HUES48 (cell line): ENCODE data around the gene NEIL1.
"Not testable (repeated sequence)": the region's sequence is repeated elsewhere in the genome, so short reads cannot be mapped to it uniquely, and the experiment has no call there.

ENCODE experiments used
- H3K27ac ChIP-seq: one replicate; pipeline ENCODE4 v1.7.0; 2013; ENCODE audit warnings: low read depth, low read length, inconsistent platforms
- H3K27me3 ChIP-seq: 2 replicates; pipeline ENCODE4 v1.6.1; 2013; ENCODE audit warnings: mild to moderate bottlenecking, low read length; ENCODE audit not compliant: control insufficient read depth, insufficient read depth
- H3K36me3 ChIP-seq: 2 replicates; pipeline ENCODE4 v1.6.1; 2013; ENCODE audit warnings: low read length; ENCODE audit not compliant: control insufficient read depth, insufficient read depth
- H3K4me1 ChIP-seq: 2 replicates; pipeline ENCODE4 v1.6.1; 2013; ENCODE audit warnings: mild to moderate bottlenecking, low read length; ENCODE audit not compliant: control insufficient read depth, insufficient read depth
- H3K4me3 ChIP-seq: 2 replicates; pipeline ENCODE4 v1.5.1; 2013; ENCODE audit warnings: mild to moderate bottlenecking, low read depth, low read length
- H3K9ac ChIP-seq: 2 replicates; pipeline ENCODE4 v1.6.1; 2013; ENCODE audit warnings: mild to moderate bottlenecking, low read depth, low read length, moderate library complexity
- H3K9me3 ChIP-seq: 2 replicates; pipeline ENCODE4 v1.6.1; 2013; ENCODE audit warnings: low read length; ENCODE audit not compliant: control insufficient read depth, insufficient read depth

Gene NEIL1

DNA sequence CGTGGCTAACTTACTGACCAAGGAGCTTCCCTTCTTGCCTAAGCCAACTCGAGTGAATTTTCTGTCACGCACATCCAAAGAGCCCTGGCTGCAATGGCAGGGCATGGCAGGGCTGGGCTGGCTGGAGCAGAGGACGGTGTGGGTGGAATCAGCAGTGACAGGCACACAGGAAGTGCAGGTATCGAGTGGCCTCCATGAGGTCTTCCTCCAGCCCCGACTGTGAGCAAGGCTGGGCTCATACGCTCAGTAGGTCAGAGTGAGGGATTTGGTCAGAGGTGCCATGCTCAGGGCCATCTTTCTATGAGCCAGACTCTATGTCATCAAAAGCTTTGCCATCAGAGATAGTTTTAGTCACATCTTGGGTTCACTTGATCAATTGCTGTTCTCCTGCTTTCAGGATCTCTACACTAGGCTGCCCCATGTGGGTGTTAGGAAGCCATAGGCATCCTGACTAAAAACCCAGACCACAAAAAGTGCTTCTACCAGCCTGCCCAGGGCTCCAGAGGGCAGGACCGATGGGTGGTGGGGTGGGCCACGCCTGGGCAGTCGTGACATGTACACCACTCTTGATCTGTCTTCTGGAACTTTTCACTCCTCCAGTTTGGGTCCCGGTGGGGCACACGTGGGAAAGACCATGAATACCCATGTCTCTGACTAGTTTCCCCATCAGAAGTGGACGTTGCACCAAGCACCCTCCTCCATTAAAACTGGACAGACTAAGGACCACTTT is 33.6 kb upstream of the NEIL1 start:
- H3K4me3 ChIP-seq: no peak overlapping the region
- H3K27ac ChIP-seq: no peak overlapping the region
- H3K9me3 ChIP-seq: no peaks in the 10 kb centered on the region
- no peaks in the 10 kb centered on the region for H3K4me1 ChIP-seq
- H3K36me3 ChIP-seq: no peaks in the 10 kb centered on the region
- peaks cover 4% of the 10 kb centered on the region; the same call in 1 of the 2 replicates for H3K27me3 ChIP-seq
- H3K9ac ChIP-seq: no peak overlapping the region

- Histone ChIP-seq H3K4me3 (no peak overlapping the region), H3K36me3 (no peaks in the 10 kb centered on the region)
These were observed 32.1 kb upstream of the NEIL1 start for GRCh38 chr15:75314552-75315290.

DNA sequence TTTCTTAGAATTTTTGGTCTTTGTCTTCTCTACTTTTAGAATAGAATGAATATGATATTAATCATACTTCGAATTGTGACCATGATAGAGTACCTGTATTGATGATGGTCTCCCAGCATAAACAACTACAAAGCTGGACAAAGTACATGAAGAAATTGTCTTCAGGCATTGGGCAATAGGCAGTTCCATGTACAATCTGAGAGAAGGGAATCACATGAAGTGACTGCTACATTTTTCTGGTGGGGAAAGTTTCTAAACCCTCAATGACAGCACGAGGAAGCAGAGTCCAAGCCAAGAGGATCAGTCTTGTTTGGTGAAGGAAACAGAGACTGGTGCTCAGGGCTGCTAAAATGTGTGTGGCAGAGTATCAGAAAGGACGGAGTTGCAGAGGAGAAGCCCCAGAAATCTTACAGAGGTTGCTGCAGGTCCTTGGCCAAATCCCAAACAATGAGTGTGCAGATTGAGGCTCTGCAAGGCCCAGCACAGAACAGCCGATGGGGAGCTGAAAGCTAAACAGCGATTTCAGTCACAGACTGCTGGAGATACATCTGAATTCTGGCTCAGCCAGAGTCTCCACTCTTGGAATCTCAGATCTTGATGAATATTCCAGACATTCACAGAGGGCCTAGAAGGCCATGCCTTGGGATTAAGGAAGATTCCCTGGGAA is 27.5 kb upstream of the NEIL1 start:
- H3K9me3 ChIP-seq, H3K27ac ChIP-seq, H3K27me3 ChIP-seq, H3K9ac ChIP-seq, H3K4me3 ChIP-seq, H3K4me1 ChIP-seq, H3K36me3 ChIP-seq: not testable (repeated sequence)

More at GRCh38 chr15:75314552-75315290, 32.1 kb upstream of the NEIL1 start:
- no peaks in the 10 kb centered on the region for H3K9me3 ChIP-seq
- no peaks in the 10 kb centered on the region for H3K4me1 ChIP-seq
- no peak overlapping the region for H3K27ac ChIP-seq
- H3K27me3 ChIP-seq: no peaks in the 10 kb centered on the region
- no peak overlapping the region for H3K9ac ChIP-seq

GRCh38 chr15:75321711-75322110 is 25.1 kb upstream of the NEIL1 start:
- Histone ChIP-seq H3K36me3 (no peaks in the 10 kb centered on the region), H3K4me3 (no peak overlapping the region), H3K27me3 (no peaks in the 10 kb centered on the region), H3K9ac (no peak overlapping the region), H3K4me1 (no peaks in the 10 kb centered on the region), H3K9me3 (no peaks in the 10 kb centered on the region), H3K27ac (no peak overlapping the region)

DNA sequence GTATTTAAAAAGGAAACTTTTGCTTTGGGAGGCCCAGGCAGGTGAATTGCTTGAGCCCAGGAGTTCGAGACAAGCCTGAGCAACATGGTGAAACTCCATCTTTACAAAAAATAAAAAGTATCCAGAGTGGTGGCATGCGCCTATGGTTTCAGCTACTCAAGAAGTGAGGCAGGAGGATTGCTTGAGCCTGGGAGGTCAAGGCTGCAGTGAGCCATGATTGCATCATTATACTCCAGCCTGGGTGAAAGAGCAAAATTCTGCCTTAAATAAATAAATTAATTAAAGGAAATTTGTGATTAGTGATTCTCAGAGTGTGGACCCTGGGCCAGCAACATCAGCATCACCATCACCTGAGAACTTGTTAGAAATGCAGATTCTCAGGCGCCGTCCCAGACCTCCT is 20.9 kb upstream of the NEIL1 start:
- no peak overlapping the region for H3K4me3 ChIP-seq
- no peaks in the 10 kb centered on the region for H3K36me3 ChIP-seq

DNA sequence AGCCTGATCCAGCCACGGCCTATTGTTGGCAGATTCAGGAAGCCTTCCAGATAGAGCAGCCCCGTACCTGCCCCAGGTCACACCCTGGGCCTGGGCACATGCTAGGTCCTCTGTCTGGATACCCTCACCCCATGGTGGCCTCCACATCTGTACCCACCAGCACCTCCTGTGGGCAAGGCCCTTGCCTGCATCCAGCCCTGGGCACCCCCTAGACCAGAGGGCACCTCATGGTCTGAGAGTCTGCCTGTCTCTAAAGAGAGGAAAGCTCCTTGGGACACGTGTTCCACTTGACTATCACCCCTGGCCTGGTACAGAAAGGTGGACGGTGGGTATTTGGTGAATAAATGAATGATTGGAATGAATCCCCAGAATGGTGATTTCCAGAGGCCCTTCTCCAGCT is 19.8 kb upstream of the NEIL1 start:
- no peak overlapping the region for H3K4me3 ChIP-seq
- no peaks in the 10 kb centered on the region for H3K27me3 ChIP-seq
- H3K36me3 ChIP-seq: no peaks in the 10 kb centered on the region
- no peaks in the 10 kb centered on the region for H3K9me3 ChIP-seq
- H3K4me1 ChIP-seq: no peaks in the 10 kb centered on the region
- no peak overlapping the region for H3K9ac ChIP-seq
- H3K27ac ChIP-seq: no peak overlapping the region

More for the DNA sequence above, 20.9 kb upstream of the NEIL1 start:
- Histone ChIP-seq H3K9me3 (no peaks in the 10 kb centered on the region), H3K27ac (no peak overlapping the region), H3K9ac (no peak overlapping the region), H3K4me1 (no peaks in the 10 kb centered on the region), H3K27me3 (no peaks in the 10 kb centered on the region)

DNA sequence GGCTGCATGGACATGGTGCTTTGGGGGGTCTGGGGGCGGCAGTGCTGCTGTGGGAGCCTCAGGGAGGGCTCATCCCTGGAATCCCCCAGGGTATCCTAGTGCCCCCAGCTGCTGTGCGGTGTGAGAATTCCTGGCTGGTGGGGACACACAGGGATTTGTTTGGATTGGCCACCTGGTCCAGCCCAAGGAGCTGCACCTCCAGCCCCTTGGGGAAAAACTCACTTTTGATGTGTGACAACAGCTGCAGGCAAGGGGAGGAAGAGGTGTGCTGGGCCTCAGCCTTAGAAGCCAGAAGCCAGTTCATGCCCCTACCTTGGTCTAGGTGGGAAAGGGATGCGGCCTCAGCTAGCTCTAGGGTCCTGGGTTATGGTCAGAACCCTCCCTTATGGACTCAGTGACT is 19.3 kb upstream of the NEIL1 start:
- H3K9ac ChIP-seq: no peak overlapping the region
- H3K27me3 ChIP-seq: no peaks in the 10 kb centered on the region
- no peaks in the 10 kb centered on the region for H3K36me3 ChIP-seq
- H3K27ac ChIP-seq: no peak overlapping the region
- no peaks in the 10 kb centered on the region for H3K9me3 ChIP-seq
- H3K4me1 ChIP-seq: no peaks in the 10 kb centered on the region
- H3K4me3 ChIP-seq: no peak overlapping the region

DNA sequence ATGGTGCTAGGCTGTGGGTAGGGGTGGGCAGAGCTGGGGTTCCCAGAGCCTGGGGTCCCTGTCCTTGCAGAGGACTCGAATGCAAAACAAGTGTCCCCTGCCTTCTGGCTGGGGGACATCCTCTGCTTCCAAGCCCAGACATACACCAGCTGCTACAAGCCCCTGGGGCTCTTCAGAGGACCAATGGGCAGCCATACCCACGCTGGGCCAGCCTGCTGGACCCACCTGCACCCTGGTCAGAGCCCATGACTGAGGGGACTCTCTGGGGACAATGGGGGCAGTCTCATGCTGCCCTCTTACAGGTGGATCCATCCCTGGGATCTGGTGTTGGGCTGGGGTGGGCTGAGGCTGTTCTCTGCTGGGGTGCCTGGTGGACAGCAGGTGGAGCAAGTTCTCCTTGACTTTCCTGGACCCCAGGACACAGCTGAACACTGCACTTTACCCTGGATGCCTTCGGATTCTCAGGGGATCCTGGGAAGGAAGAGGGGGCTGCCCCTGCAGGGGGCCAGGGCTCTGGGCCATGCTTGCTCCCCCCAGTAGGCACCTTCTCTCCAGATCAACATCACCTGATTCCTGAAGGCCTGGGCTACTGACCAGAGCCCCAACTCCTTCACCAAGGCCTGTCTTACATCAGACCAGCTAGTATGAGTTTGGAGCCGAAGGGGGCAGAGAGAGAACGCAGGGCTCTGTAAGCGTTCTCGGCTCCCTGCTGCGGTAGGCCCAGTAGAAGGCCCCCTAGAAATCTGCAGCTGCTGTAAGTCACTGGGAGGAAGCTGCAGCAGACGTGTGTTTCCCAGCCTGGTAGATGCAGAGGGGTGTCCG is 18.1 kb upstream of the NEIL1 start:
- Histone ChIP-seq H3K36me3 (no peaks in the 10 kb centered on the region), H3K9me3 (no peaks in the 10 kb centered on the region), H3K4me1 (no peaks in the 10 kb centered on the region), H3K9ac (no peak overlapping the region), H3K4me3 (no peak overlapping the region), H3K27ac (no peak overlapping the region), H3K27me3 (no peaks in the 10 kb centered on the region)

GRCh38 chr15:75329571-75329970 is 17.3 kb upstream of the NEIL1 start:
- Histone ChIP-seq H3K4me3 (no peak overlapping the region), H3K36me3 (no peaks in the 10 kb centered on the region), H3K9ac (no peak overlapping the region), H3K27me3 (no peaks in the 10 kb centered on the region), H3K4me1 (no peaks in the 10 kb centered on the region), H3K27ac (no peak overlapping the region), H3K9me3 (no peaks in the 10 kb centered on the region)

- H3K9ac ChIP-seq, H3K27ac ChIP-seq, H3K4me1 ChIP-seq, H3K4me3 ChIP-seq, H3K9me3 ChIP-seq, H3K36me3 ChIP-seq, H3K27me3 ChIP-seq: not testable (repeated sequence)
These were observed 14.7 kb upstream of the NEIL1 start for GRCh38 chr15:75332093-75332492.
